ENCODE data around the gene TAPBP. TPM values are rescaled to one million over a fixed set of nuclear protein-coding genes. Genes with fewer than 3 reads are reported as not detected.

TAPBP gene
- total and polyA plus RNA-seq, 9 of the 15 experiments (the other 6 are each of a cell fraction or from before 2014, with no cell fraction given) = 5.6 to 74.0 (median 22.3) TPM

GRCh38 chr6:33297406-33297955 lies 16.4 kb downstream of the TAPBP start (continued):
- TF ChIP-seq AFF1 (IDR thresholded peaks at IDR 0.05; ENCODE audit: low read depth in 1 of 2, partially characterized antibody in 2 of 2) (no peak), ZNF318 (IDR thresholded peaks at IDR 0.05; ENCODE audit: borderline replicate concordance in 1 of 2, low read depth in 1 of 2) (no peak), CC2D1A (IDR thresholded peaks at IDR 0.05) (no peak), ELF1 (tag; IDR thresholded peaks at IDR 0.05) (no peak), NFE2L1 (tag; IDR thresholded peaks at IDR 0.05; ENCODE audit: borderline replicate concordance, low read depth) (no peak), ZNF699 (CRISPR knock-in tag; IDR thresholded peaks at IDR 0.05; ENCODE audit: insufficient replicate concordance) (no peak), RNF219 (CRISPR knock-in tag; IDR thresholded peaks at IDR 0.05) (no peak), RBFOX2 (IDR thresholded peaks at IDR 0.05; ENCODE audit: low read depth, low read length) (no peak), ZFP36 (IDR thresholded peaks at IDR 0.05; ENCODE audit: low read depth, low read length, partially characterized antibody) (no peak), HDGF (IDR thresholded peaks at IDR 0.05) (no peak), SIRT6 (IDR thresholded peaks at IDR 0.05; ENCODE audit: low read depth, low read length) (no peak)

Data from K562 (cell line).